Endothelial cell of umbilical vein (primary cell): ENCODE measurements around the gene CFAP73.

Experiments used
- EZH2 ChIP-seq: IDR thresholded peaks from 2 replicates; pipeline ENCODE4 v1.6.1; 2012; ENCODE audit warnings: borderline replicate concordance, low read depth, mild to moderate bottlenecking, moderate library complexity, low read length, inconsistent platforms; ENCODE audit not compliant: severe bottlenecking
- GATA2 ChIP-seq: IDR thresholded peaks from 2 replicates; pipeline ENCODE4 v1.7.0; 2011; ENCODE audit warnings: low read depth, mild to moderate bottlenecking, moderate library complexity, mixed read lengths, low read length; ENCODE audit not compliant: insufficient read length, insufficient read depth
- JUN ChIP-seq: IDR thresholded peaks from 2 replicates; pipeline ENCODE4 v1.6.1; 2011; ENCODE audit warnings: borderline replicate concordance, low read depth; ENCODE audit not compliant: insufficient read length, insufficient read depth
- MYC ChIP-seq: IDR thresholded peaks from one replicate; pipeline ENCODE4 v1.6.1; 2011; ENCODE audit warnings: mild to moderate bottlenecking, low read depth, low read length
- POLR2A ChIP-seq: IDR thresholded peaks from 2 replicates; pipeline ENCODE4 v1.6.1; 2012; ENCODE audit warnings: low read depth, mild to moderate bottlenecking, control low read depth, low read length
- POLR2AphosphoS5 ChIP-seq: IDR thresholded peaks from 2 replicates; pipeline ENCODE4 v1.6.1; 2012; ENCODE audit warnings: low read depth, mild to moderate bottlenecking, control low read depth, low read length, moderate library complexity; ENCODE audit not compliant: insufficient read depth
- TF ChIP-seq, protein P1 (sequence below), 2 donors: IDR thresholded peaks; 1 replicate in 1 of 2; 2 replicates in 1 of 2; pipeline ENCODE4 v1.5.1; 2011; ENCODE audit warnings: low read length in 2 of 2, mild to moderate bottlenecking in 2 of 2, moderate library complexity in 2 of 2, control low read depth in 1 of 2, inconsistent platforms in 1 of 2, low read depth in 1 of 2; ENCODE audit not compliant: insufficient read depth in 1 of 2; ENCODE audit errors: extremely low read depth in 1 of 2
- TF ChIP-seq, protein P2 (sequence below): IDR thresholded peaks from 2 replicates; pipeline ENCODE4 v1.6.1; 2011; ENCODE audit not compliant: insufficient read depth, insufficient read length

DNA sequence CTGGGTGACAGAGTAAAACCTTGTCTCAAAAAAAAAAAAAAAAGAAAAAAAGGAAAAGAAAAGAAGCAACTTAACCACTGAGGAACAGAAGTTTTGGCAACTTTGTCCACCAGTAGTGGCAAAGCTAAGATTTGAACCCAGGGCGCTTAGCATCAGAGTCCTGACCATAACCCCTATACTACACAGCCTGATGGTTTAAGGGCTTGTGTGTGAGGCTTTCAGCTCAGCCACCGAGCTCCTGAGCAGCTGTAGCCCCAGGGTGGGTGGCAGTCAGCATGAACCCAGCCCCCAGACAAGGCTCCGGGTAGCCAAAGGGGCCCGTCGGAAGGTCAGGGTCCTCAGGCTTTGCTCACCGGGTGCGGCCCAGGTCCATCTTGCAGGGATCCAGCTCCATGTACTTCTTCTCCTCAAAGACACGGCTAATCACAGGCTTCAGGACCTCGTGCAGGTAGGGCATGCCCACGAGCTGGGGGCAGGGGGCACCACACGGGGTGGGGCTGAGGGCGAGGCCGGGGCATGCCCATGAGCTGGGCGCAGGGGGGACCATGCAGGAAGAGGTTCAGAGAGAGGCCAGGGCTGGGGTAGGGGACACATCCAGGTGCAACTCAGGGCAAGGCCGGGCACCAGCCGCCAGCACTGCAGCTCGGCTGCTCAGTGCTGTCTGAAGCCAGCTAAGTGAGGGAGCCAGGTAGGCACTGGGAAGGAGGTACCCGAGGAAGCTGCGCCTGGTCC is 34.9 kb upstream of the CFAP73 start:
- TF ChIP-seq EZH2 (no peak), POLR2A (no peak), POLR2AphosphoS5 (no peak), GATA2 (no peak), JUN (no peak), MYC (no peak)
- TF ChIP-seq, protein P1, sequence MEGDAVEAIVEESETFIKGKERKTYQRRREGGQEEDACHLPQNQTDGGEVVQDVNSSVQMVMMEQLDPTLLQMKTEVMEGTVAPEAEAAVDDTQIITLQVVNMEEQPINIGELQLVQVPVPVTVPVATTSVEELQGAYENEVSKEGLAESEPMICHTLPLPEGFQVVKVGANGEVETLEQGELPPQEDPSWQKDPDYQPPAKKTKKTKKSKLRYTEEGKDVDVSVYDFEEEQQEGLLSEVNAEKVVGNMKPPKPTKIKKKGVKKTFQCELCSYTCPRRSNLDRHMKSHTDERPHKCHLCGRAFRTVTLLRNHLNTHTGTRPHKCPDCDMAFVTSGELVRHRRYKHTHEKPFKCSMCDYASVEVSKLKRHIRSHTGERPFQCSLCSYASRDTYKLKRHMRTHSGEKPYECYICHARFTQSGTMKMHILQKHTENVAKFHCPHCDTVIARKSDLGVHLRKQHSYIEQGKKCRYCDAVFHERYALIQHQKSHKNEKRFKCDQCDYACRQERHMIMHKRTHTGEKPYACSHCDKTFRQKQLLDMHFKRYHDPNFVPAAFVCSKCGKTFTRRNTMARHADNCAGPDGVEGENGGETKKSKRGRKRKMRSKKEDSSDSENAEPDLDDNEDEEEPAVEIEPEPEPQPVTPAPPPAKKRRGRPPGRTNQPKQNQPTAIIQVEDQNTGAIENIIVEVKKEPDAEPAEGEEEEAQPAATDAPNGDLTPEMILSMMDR (IDR thresholded peaks at IDR 0.05; ENCODE audit: extremely low read depth in 1 of 2, insufficient read depth in 1 of 2, low read depth in 1 of 2, low read length in 2 of 2) = no peak
- TF ChIP-seq, protein P2, sequence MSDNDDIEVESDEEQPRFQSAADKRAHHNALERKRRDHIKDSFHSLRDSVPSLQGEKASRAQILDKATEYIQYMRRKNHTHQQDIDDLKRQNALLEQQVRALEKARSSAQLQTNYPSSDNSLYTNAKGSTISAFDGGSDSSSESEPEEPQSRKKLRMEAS = no peak
